Body of pancreas (tissue), 4 donors: ENCODE data around the gene FASTK. TPM values are rescaled to one million over a fixed set of nuclear protein-coding genes. Genes with fewer than 3 reads are reported as not detected.

Experiments used
- ATAC-seq: fragments of 150-250 bp; one replicate; pipeline ENCODE4 v1.9.1; 2016
- DNase-seq, 4 donors: peaks; one replicate each; pipeline ENCODE4 v3.0.0-alpha.2; 2019
- H3K27ac ChIP-seq, 4 donors: fragments of 200-600 bp; sonication (generic); 1 replicate in 3 of 4; 2 replicates in 1 of 4; pipeline versions ENCODE4 v1.5.1 to v1.6.1; 2016 to 2019; ENCODE audit warnings: mild to moderate bottlenecking in 1 of 4, mixed read lengths in 1 of 4, moderate library complexity in 1 of 4
- H3K27me3 ChIP-seq, 2 donors: fragments of 200-600 bp; sonication (generic); one replicate each; pipeline ENCODE4 v1.6.0; 2016; ENCODE audit warnings: mild to moderate bottlenecking in 1 of 2
- H3K36me3 ChIP-seq, 2 donors: fragments of 200-600 bp; sonication (generic); replicated peaks in 1 of 2; 2 replicates each; pipeline ENCODE4 v1.5.1; 2016; ENCODE audit warnings: low read depth in 2 of 2; ENCODE audit not compliant: insufficient read depth in 1 of 2
- H3K4me1 ChIP-seq: fragments of 200-600 bp; sonication (generic); one replicate; pipeline ENCODE4 v1.6.0; 2016
- H3K4me3 ChIP-seq, 2 donors: fragments of 200-600 bp; sonication (generic); 1 replicate in 1 of 2; 2 replicates in 1 of 2; pipeline ENCODE4 v1.5.1; 2016 to 2019
- H3K9me3 ChIP-seq, 3 donors: fragments of 200-600 bp; sonication (generic); 1 replicate in 2 of 3; 2 replicates in 1 of 3; pipeline ENCODE4 v1.5.1; 2016
- POLR2A ChIP-seq, 3 donors: fragments of 450-650 bp; IDR thresholded peaks; one replicate each; pipeline ENCODE4 v1.6.1; 2016; ENCODE audit warnings: antibody characterized with exemption in 3 of 3, mild to moderate bottlenecking in 2 of 3
- WGBS, 2 donors: methylation state at CpG; one replicate each; pipeline ENCODE4 v1.1.5; 2017; 5-methylcytosine and 5-hydroxymethylcytosine counted together
- intact Hi-C: fragments of 100-400 bp; cut with DNase I; formaldehyde crosslinking; loops from one replicate; pipeline ENCODE4 v1.15.1; 2023
- total RNA-seq, 2 donors: library from RNA; depleted of rRNA; stranded (reverse); fragments of >200 nt; gene quantifications; one replicate each; pipeline ENCODE4 v1.1.0, GENCODE V29; 2016
- TF ChIP-seq, protein P1 (sequence below), 7 experiments: fragments of 450-650 bp in 4 of 7; fragments of 200-600 bp in 3 of 7; sonication (generic) in 3 of 7; IDR thresholded peaks; one replicate each; pipeline ENCODE4 v1.5.1; 2016 to 2019; ENCODE audit warnings: antibody characterized with exemption in 7 of 7

FASTK gene
- total RNA-seq, 2 donors from 2014 or later = 60.7 to 201 TPM

- H3K36me3 ChIP-seq = no peaks in the 10 kb centered on the region
- intact Hi-C loops = no loop called here
- H3K27ac ChIP-seq = peak overlapping the region; percentile 76 to 92 (median 90)
- DNase-seq = no peak
- peaks cover 72% of the 10 kb centered on the region for H3K4me1 ChIP-seq
- H3K9me3 ChIP-seq = no peaks in the 10 kb centered on the region
- WGBS, 2 donors = 20 to 37% methylated on average over 22 to 38 of the region's 42 CpGs
- TF ChIP-seq, protein P1, sequence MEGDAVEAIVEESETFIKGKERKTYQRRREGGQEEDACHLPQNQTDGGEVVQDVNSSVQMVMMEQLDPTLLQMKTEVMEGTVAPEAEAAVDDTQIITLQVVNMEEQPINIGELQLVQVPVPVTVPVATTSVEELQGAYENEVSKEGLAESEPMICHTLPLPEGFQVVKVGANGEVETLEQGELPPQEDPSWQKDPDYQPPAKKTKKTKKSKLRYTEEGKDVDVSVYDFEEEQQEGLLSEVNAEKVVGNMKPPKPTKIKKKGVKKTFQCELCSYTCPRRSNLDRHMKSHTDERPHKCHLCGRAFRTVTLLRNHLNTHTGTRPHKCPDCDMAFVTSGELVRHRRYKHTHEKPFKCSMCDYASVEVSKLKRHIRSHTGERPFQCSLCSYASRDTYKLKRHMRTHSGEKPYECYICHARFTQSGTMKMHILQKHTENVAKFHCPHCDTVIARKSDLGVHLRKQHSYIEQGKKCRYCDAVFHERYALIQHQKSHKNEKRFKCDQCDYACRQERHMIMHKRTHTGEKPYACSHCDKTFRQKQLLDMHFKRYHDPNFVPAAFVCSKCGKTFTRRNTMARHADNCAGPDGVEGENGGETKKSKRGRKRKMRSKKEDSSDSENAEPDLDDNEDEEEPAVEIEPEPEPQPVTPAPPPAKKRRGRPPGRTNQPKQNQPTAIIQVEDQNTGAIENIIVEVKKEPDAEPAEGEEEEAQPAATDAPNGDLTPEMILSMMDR (IDR thresholded peaks at IDR 0.05) = no peak
- no peak for TF ChIP-seq POLR2A (IDR thresholded peaks at IDR 0.05)
- ATAC-seq = no peak
- H3K27me3 ChIP-seq = no peaks in the 10 kb centered on the region
- peak overlapping the region; percentile 82 to 87 for H3K4me3 ChIP-seq
Observed at GRCh38 chr7:151082141-151083070, 1.8 kb upstream of the FASTK start.

DNA sequence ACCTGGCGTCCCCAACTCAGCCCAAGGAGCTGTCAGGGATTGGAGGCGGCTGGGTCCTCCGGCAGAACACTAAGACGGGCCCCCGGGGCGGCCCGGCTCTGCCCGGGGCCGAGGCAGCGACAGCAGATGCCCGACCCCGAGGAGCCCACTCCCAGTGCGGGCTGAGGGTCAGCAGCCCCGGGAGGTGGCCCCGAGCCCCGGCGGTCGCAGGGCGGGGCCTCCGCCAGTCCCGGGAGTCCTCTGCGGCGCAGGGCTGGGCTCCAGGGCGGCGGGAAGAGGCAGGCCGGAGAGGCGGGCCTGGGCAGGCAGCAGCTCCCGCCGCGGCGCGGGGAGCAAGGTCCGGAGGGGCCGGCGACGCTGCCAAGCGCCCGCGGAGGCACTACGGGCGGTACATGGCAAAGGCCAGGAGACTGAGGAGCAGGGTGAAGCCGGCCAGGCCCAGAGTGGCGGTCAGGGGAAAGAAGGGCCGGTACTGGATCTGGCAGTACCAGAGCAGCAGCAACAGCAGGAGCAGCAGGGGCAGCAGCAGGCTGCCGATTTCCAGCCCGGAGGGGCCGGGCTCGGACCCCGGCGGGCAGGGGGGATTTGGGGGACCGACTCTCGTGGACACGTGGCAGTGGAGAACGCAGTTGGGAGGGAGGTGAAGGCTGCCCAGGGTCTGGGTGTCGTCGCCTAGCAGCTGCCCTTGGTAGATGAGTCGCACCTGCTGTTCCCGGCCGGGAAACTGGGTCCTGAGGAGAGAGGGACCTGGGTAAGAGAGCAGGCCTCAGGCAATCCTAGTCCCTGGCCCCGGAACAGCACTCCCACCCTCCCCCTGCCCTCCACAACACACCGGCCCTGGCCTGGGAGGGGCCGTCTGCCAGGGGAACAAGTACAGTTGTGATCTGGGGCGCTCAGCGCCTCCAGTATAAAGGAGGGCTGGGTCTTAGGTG is 827 bp upstream of the FASTK start:
- peaks cover 0 to 1% of the 10 kb centered on the region in 2 donors for H3K36me3 ChIP-seq
- intact Hi-C loops = no loop called here
- DNase-seq (peak in 1 of 4 donors; percentile 52), ATAC-seq (peak; percentile 5)
- H3K4me1 ChIP-seq = peaks cover 77% of the 10 kb centered on the region
- peak overlapping the region; percentile 76 to 92 (median 90) for H3K27ac ChIP-seq
- no peaks in the 10 kb centered on the region for H3K27me3 ChIP-seq
- H3K4me3 ChIP-seq = peak overlapping the region; percentile 10 to 82
- TF ChIP-seq POLR2A (IDR thresholded peaks at IDR 0.05) = no peak
- TF ChIP-seq, protein P1 (IDR thresholded peaks at IDR 0.05) = no peak
- H3K9me3 ChIP-seq = no peaks in the 10 kb centered on the region
- 23 to 27% methylated on average over 26 to 44 of the region's 64 CpGs for WGBS, 2 donors

GRCh38 chr7:151080067-151080521 is 515 bp downstream of the FASTK start:
- peaks cover 68% of the 10 kb centered on the region for H3K4me1 ChIP-seq

GRCh38 chr7:151079199-151079910 is 1.3 kb downstream of the FASTK start:
- TF ChIP-seq POLR2A (IDR thresholded peaks at IDR 0.05) = no peak
- TF ChIP-seq, protein P1 (IDR thresholded peaks at IDR 0.05) = no peak
- DNase-seq = no peak
- Histone ChIP-seq H3K4me3 (peak overlapping the region in 1 of 2 donors; percentile 79), H3K27me3 (no peaks in the 10 kb centered on the region), H3K36me3 (peaks cover 8 to 9% of the 10 kb centered on the region in 2 donors), H3K9me3 (no peaks in the 10 kb centered on the region), H3K4me1 (peaks cover 61% of the 10 kb centered on the region), H3K27ac (no peak overlapping the region)
- no peak for ATAC-seq
- intact Hi-C loops = no loop called here
- 58 to 68% methylated on average over 13 to 27 of the region's 27 CpGs for WGBS, 2 donors

More at GRCh38 chr7:151080067-151080521, 515 bp downstream of the FASTK start:
- Histone ChIP-seq H3K27ac (peak overlapping the region; percentile 76 to 92 (median 90)), H3K9me3 (no peaks in the 10 kb centered on the region), H3K36me3 (peaks cover 6 to 9% of the 10 kb centered on the region in 2 donors), H3K27me3 (no peaks in the 10 kb centered on the region), H3K4me3 (peak overlapping the region; percentile 79 to 82)
- WGBS, 2 donors = 0 to 5% methylated on average over 8 to 30 of the region's 31 CpGs
- TF ChIP-seq, protein P1 (IDR thresholded peaks at IDR 0.05) = no peak
- TF ChIP-seq POLR2A (IDR thresholded peaks at IDR 0.05) = no peak
- ATAC-seq = peak; percentile 19
- DNase-seq = no peak
- intact Hi-C loops = no loop called here
